Chondrocyte (in vitro differentiated cells): Measurements from ENCODE around the gene ATAD3A. TPM values are rescaled to one million over a fixed set of nuclear protein-coding genes. Genes with fewer than 3 reads are reported as not detected.
"Not testable (repeated sequence)": the region's sequence is repeated elsewhere in the genome, so short reads cannot be mapped to it uniquely, and the experiment has no call there.

Experiments used
- DNase-seq: peaks from one replicate; pipeline ENCODE4 v3.0.0; 2021; ENCODE audit warnings: mixed read lengths, low spot score
- H3K27ac Mint-ChIP-seq: one replicate; pipeline ENCODE4 v1.8.0; 2021; ENCODE audit warnings: mild to moderate bottlenecking, moderate library complexity, mixed read lengths; ENCODE audit not compliant: unreplicated experiment
- H3K27me3 Mint-ChIP-seq: 2 replicates; pipeline ENCODE4 v1.8.0; 2021; ENCODE audit warnings: low read depth, mixed read lengths
- H3K36me3 Mint-ChIP-seq: 2 replicates; pipeline ENCODE4 v1.8.0; 2021; ENCODE audit warnings: low read depth, mixed read lengths
- H3K4me1 Mint-ChIP-seq: 2 replicates; pipeline ENCODE4 v1.8.0; 2021; ENCODE audit warnings: low read depth, mild to moderate bottlenecking, mixed read lengths
- H3K4me3 Mint-ChIP-seq: one replicate; pipeline ENCODE4 v1.8.0; 2021; ENCODE audit warnings: mild to moderate bottlenecking, moderate library complexity, mixed read lengths; ENCODE audit not compliant: unreplicated experiment
- H3K9me3 Mint-ChIP-seq: 2 replicates; pipeline ENCODE4 v1.8.0; 2021; ENCODE audit warnings: low read depth, mixed read lengths
- total RNA-seq: library from RNA; stranded (reverse); gene quantifications from 3 replicates; pipeline ENCODE4 v1.2.1, GENCODE V29; 2021
- TF ChIP-seq, protein P1 (sequence below): fragments of 200-600 bp; sonication (generic); IDR thresholded peaks from 2 replicates; pipeline ENCODE4 v1.5.0; 2021; ENCODE audit warnings: antibody characterized with exemption, mild to moderate bottlenecking, moderate library complexity

Gene ATAD3A
- total RNA-seq, 1 donor from 2014 or later = 34.6 TPM

DNA sequence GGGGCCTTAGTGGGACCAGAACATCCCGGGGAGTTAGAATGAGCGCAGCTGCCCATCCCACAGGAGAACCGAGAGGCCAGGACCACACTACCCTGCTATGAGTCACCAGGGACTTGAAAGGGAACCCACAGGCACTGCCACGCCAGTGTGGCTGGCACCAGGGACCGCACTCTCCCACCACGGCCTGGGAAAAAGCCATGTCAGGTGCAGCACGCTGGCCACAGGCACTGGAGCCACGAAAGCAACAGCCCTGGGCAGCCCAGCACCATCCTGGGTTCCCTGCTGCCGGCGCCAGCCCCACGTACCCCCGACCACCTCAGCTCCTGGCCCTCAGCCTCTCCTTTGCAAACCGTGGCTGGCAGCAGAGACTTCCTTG is 42.6 kb downstream of the ATAD3A start:
- Mint-ChIP-seq H3K9me3 (no peaks in the 10 kb centered on the region), H3K4me1 (peaks cover 26% of the 10 kb centered on the region), H3K4me3 (no peak overlapping the region), H3K36me3 (peaks cover 2% of the 10 kb centered on the region), H3K27me3 (no peaks in the 10 kb centered on the region), H3K27ac (peak overlapping the region; percentile 57)
- no peak for DNase-seq
- TF ChIP-seq, protein P1, sequence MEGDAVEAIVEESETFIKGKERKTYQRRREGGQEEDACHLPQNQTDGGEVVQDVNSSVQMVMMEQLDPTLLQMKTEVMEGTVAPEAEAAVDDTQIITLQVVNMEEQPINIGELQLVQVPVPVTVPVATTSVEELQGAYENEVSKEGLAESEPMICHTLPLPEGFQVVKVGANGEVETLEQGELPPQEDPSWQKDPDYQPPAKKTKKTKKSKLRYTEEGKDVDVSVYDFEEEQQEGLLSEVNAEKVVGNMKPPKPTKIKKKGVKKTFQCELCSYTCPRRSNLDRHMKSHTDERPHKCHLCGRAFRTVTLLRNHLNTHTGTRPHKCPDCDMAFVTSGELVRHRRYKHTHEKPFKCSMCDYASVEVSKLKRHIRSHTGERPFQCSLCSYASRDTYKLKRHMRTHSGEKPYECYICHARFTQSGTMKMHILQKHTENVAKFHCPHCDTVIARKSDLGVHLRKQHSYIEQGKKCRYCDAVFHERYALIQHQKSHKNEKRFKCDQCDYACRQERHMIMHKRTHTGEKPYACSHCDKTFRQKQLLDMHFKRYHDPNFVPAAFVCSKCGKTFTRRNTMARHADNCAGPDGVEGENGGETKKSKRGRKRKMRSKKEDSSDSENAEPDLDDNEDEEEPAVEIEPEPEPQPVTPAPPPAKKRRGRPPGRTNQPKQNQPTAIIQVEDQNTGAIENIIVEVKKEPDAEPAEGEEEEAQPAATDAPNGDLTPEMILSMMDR = no peak

DNA sequence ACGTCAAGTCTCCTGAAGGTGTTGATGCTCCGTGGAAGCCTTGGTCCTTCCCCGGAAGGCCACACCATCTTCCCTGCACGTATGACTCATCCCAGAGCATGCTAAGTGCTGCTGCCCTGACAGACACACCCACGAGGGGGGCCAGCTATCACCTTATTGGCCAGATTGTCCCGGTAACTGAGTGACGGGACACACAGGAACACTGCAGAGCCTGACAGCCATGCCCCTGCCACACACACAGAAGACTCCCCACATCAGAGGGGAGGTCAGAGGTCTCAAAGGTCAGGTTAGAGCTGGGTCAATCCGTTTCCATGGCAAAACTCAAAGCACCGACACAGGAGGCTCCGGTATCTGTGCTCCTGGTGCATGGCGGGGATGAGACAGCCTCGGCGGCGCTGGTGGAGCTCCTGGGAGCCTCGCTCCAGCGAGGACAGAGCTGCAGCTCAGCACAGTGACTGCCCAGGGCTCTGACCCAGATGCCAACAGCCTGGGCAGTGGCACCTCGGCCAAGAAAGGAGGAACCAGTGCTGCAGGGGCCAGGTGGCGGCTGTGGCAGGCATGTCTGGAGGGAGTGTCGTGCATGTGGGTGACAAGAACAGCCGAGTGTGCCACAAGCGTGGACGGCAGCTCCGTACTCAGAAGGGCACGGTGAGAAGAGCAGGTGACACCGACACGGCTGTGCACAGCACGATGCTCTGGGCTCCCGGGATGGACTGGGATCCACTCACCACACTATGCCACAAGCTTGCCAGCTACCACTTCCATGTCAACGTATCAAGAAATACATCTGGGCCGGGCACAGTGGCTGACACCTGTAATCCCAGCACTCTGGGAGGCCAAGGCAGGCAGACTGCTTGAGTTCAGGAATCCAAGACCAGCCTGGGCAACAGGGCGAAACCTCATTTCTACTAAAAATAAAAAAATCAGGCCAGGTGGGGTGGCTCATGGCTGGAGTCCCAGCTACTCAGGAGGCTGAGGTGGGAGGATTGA is 43.3 kb downstream of the ATAD3A start:
- DNase-seq = no peak
- Mint-ChIP-seq H3K27ac (peak overlapping the region; percentile 57), H3K4me3 (no peak overlapping the region), H3K9me3 (no peaks in the 10 kb centered on the region), H3K36me3 (peaks cover 2% of the 10 kb centered on the region), H3K27me3 (no peaks in the 10 kb centered on the region), H3K4me1 (peaks cover 26% of the 10 kb centered on the region)
- TF ChIP-seq, protein P1 = no peak

DNA sequence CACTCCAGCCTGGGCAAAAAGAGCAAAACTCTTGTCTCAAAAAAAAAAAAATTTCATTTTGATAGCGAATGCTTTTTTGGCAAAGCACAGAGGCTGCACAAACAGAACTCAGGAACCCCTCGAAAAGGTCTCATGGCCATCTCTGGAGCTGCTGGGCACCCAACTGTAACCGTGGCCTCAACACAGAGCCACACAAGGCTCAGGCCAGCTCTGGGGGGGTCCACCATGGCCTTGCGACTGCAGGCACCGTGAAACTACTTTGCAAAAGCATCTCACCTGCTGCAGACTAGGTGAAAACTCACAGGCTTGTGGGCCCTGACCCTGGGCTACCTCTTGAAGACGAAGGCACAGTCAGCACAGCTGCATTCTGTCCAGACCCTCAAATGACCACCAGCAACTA is 44.5 kb downstream of the ATAD3A start:
- Mint-ChIP-seq H3K9me3 (no peaks in the 10 kb centered on the region), H3K36me3 (peaks cover 2% of the 10 kb centered on the region), H3K4me1 (peaks cover 16% of the 10 kb centered on the region), H3K27me3 (no peaks in the 10 kb centered on the region), H3K4me3 (no peak overlapping the region), H3K27ac (no peak overlapping the region)
- no peak for DNase-seq
- TF ChIP-seq, protein P1 = no peak

DNA sequence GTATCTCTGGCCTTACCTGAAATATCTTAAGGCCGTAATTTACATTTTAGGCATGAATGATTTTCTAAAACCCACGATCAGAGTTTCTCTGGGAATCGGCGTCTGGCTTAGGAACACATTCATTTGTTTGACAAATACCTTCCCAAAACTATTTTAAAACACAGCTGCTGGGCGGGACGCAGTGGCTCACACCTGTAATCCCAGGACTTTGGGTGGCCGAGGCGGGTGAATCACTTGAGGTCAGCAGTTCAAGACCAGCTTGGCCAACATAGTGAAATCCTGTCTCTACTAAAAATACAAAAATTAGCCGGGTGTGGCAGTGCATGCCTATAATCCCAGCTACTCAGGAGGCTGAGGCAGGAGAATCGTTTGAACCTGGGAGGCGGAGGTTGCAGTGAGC is 45.0 kb downstream of the ATAD3A start:
- not testable (repeated sequence) for H3K27ac Mint-ChIP-seq, H3K9me3 Mint-ChIP-seq, H3K4me3 Mint-ChIP-seq, H3K27me3 Mint-ChIP-seq, H3K36me3 Mint-ChIP-seq, DNase-seq
- H3K4me1 Mint-ChIP-seq = peaks cover 12% of the 10 kb centered on the region

DNA sequence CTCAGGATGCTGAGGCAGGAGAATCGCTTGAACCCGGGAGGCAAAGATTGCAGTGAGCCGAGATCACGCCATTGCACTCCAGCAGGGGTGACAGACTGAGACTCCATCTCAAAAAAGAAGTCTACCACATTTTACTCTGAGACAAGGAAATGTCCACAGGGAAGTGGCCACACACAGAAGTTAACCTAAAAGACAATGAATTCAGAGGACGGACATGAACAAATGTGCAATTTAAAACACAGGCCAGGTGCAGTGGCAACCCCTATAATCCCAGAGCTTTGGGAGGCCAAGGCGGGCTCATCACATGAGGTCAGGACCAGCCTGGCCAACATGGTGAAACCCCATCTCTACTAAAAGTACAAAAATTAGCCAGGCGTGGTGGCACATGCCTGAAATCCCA is 45.7 kb downstream of the ATAD3A start:
- not testable (repeated sequence) for DNase-seq, H3K27me3 Mint-ChIP-seq, H3K36me3 Mint-ChIP-seq, H3K9me3 Mint-ChIP-seq, H3K4me3 Mint-ChIP-seq, H3K27ac Mint-ChIP-seq
- peaks cover 11% of the 10 kb centered on the region for H3K4me1 Mint-ChIP-seq

DNA sequence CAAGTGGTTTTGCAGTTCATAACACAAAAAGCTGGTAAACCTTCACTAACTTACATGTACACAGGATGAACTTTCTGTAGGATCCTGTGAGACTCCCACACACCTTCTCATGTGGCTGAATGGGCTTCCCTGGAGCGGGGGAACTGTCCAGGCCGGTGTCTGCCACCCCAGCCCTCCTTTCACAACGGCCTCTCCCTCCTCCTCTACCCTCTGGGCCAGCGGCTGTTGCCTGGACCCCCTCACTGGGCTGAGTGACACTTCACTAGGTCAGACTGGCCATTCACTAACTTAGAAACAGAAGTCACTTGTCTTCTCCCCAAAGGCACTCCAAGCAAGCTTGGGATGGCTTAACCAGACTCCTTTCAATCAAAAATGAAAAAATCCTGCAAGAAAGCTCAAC is 46.6 kb downstream of the ATAD3A start:
- Mint-ChIP-seq H3K4me3 (no peak overlapping the region), H3K9me3 (no peaks in the 10 kb centered on the region), H3K27ac (no peak overlapping the region), H3K27me3 (no peaks in the 10 kb centered on the region), H3K36me3 (peaks cover 9% of the 10 kb centered on the region), H3K4me1 (peaks cover 11% of the 10 kb centered on the region)
- no peak for DNase-seq
- TF ChIP-seq, protein P1 = no peak
